Endodermal cell (in vitro differentiated cells): ENCODE data around the gene EPM2A. TPM values are rescaled to one million over a fixed set of nuclear protein-coding genes. Genes with fewer than 3 reads are reported as not detected.

Experiments
- DNase-seq: peaks from one replicate; pipeline ENCODE4 v3.0.0-alpha.2; 2017
- H3K27ac ChIP-seq: 2 replicates; pipeline ENCODE4 v1.5.1; 2013; ENCODE audit warnings: mild to moderate bottlenecking, low read depth, low read length, moderate library complexity
- H3K27me3 ChIP-seq: 2 replicates; pipeline ENCODE4 v1.6.1; 2013; ENCODE audit warnings: mild to moderate bottlenecking, low read length, moderate library complexity; ENCODE audit not compliant: insufficient read depth, control insufficient read depth, poor library complexity, severe bottlenecking
- H3K36me3 ChIP-seq: 2 replicates; pipeline ENCODE4 v1.7.0; 2013; ENCODE audit warnings: mild to moderate bottlenecking, low read length, moderate library complexity; ENCODE audit not compliant: control insufficient read depth, insufficient read depth
- H3K4me1 ChIP-seq: one replicate; pipeline ENCODE4 v1.7.0; 2013; ENCODE audit warnings: low read length; ENCODE audit not compliant: control insufficient read depth, insufficient read depth
- H3K4me3 ChIP-seq: 2 replicates; pipeline ENCODE4 v1.5.1; 2013; ENCODE audit warnings: mild to moderate bottlenecking, low read length, moderate library complexity
- H3K9ac ChIP-seq: 2 replicates; pipeline ENCODE4 v1.6.1; 2013; ENCODE audit warnings: mild to moderate bottlenecking, low read length, moderate library complexity; ENCODE audit not compliant: poor library complexity, severe bottlenecking; ENCODE audit errors: extremely low read depth
- H3K9me3 ChIP-seq: 2 replicates; pipeline ENCODE4 v1.6.1; 2013; ENCODE audit warnings: mild to moderate bottlenecking, low read length, moderate library complexity; ENCODE audit not compliant: control insufficient read depth
- H3K27ac Mint-ChIP-seq: 2 replicates; pipeline ENCODE4 v1.8.0; 2020; ENCODE audit warnings: mixed read lengths
- H3K27me3 Mint-ChIP-seq: 2 replicates; pipeline ENCODE4 v1.8.0; 2021; ENCODE audit warnings: mild to moderate bottlenecking, mixed read lengths; ENCODE audit not compliant: insufficient read depth
- H3K36me3 Mint-ChIP-seq: 2 replicates; pipeline ENCODE4 v1.8.0; 2020; ENCODE audit warnings: low read depth, mixed read lengths
- H3K4me1 Mint-ChIP-seq: 2 replicates; pipeline ENCODE4 v1.8.0; 2020; ENCODE audit warnings: mixed read lengths
- H3K4me3 Mint-ChIP-seq: 2 replicates; pipeline ENCODE4 v1.8.0; 2020; ENCODE audit warnings: mild to moderate bottlenecking, moderate library complexity, mixed read lengths
- H3K9me3 Mint-ChIP-seq: 2 replicates; pipeline ENCODE4 v1.8.0; 2020; ENCODE audit warnings: mild to moderate bottlenecking, mixed read lengths
- CTCF ChIP-seq: fragments of 200-600 bp; sonication (generic); conservative IDR thresholded peaks from 2 replicates; pipeline ENCODE4 v1.5.0; 2021; ENCODE audit warnings: antibody characterized with exemption, mild to moderate bottlenecking
- WGBS, 2 experiments: methylation state at CpG; one replicate each; pipeline versions ENCODE4 v1.1.5 to v1.1.7; 2013; ENCODE audit warnings: missing lambda C conversion rate in 2 of 2, mixed read lengths in 1 of 2; ENCODE audit not compliant: insufficient coverage in 1 of 2, insufficient read length in 1 of 2; 5-methylcytosine and 5-hydroxymethylcytosine counted together
- total RNA-seq, 2 donors: library from RNA; stranded (reverse); fragmentation: NEBNext Ultra II Directional in 1 of 2; extraction: Animal tissue kit (Norgen Biotek cat#: 25700) in 1 of 2; gene quantifications; 2 replicates in 1 of 2; 3 replicates in 1 of 2; pipeline ENCODE4 v1.2.1, GENCODE V29; 2021

EPM2A gene
- total RNA-seq, 2 donors from 2014 or later: 5.1 to 7.2 TPM

GRCh38 chr6:145652572-145652971 lies 82.7 kb downstream of the EPM2A start:
- H3K27me3 ChIP-seq: no peaks in the 10 kb centered on the region
- no peaks in the 10 kb centered on the region for H3K27me3 Mint-ChIP-seq
- no peaks in the 10 kb centered on the region for H3K9me3 Mint-ChIP-seq
- WGBS, 2 experiments: 67 to 97% methylated on average over 1 of the region's 1 CpG
- DNase-seq: no peak
- H3K4me1 Mint-ChIP-seq: no peaks in the 10 kb centered on the region
- H3K4me3 ChIP-seq: no peak overlapping the region
- H3K36me3 ChIP-seq: no peaks in the 10 kb centered on the region
- H3K4me1 ChIP-seq: no peaks in the 10 kb centered on the region
- no peak overlapping the region for H3K4me3 Mint-ChIP-seq
- H3K9ac ChIP-seq: no peak overlapping the region
- H3K36me3 Mint-ChIP-seq: no peaks in the 10 kb centered on the region
- no peaks in the 10 kb centered on the region for H3K9me3 ChIP-seq
- H3K27ac Mint-ChIP-seq: no peak overlapping the region
- TF ChIP-seq CTCF: no peak
- no peak overlapping the region for H3K27ac ChIP-seq

DNA sequence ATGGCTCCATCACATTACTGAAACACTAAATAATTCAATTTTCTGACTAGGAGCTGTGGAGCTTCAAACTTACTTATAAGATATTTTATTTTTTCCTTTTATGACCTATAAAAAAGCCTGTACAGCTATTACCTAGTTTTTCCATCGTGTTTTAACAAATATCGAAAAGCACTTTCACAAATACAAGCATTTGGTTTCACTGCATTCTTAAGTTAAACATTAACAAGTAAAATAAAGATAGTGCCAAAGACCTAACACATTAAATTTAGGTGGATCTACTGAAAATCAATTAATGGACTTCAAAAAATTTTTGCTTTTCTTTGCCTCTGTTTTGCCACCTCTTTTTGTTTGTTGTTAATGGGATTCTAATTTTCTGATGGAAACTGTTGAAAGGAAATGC lies 83.3 kb downstream of the EPM2A start:
- Histone ChIP-seq H3K4me1 (no peaks in the 10 kb centered on the region), H3K9ac (no peak overlapping the region), H3K27ac (no peak overlapping the region), H3K9me3 (no peaks in the 10 kb centered on the region), H3K27me3 (no peaks in the 10 kb centered on the region), H3K4me3 (no peak overlapping the region), H3K36me3 (no peaks in the 10 kb centered on the region)
- Mint-ChIP-seq H3K9me3 (no peaks in the 10 kb centered on the region), H3K27ac (no peak overlapping the region), H3K4me1 (no peaks in the 10 kb centered on the region), H3K27me3 (no peaks in the 10 kb centered on the region), H3K4me3 (no peak overlapping the region), H3K36me3 (no peaks in the 10 kb centered on the region)
- whole genome bisulfite sequencing, 2 experiments: 91% methylated on average over 2 of the region's 2 CpGs; no CpG with 5 or more reads in 1 of the 2 experiments
- DNase-seq: no peak
- TF ChIP-seq CTCF: no peak

GRCh38 chr6:145648149-145648548 lies 87.2 kb downstream of the EPM2A start:
- WGBS, 2 experiments: 94 to 100% methylated on average over 2 to 4 of the region's 4 CpGs

More at GRCh38 chr6:145648149-145648548, 87.2 kb downstream of the EPM2A start:
- Histone ChIP-seq H3K9me3 (no peaks in the 10 kb centered on the region), H3K4me3 (no peak overlapping the region), H3K4me1 (no peaks in the 10 kb centered on the region), H3K27ac (no peak overlapping the region), H3K9ac (no peak overlapping the region), H3K27me3 (no peaks in the 10 kb centered on the region), H3K36me3 (no peaks in the 10 kb centered on the region)
- no peak for TF ChIP-seq CTCF
- Mint-ChIP-seq H3K27ac (no peak overlapping the region), H3K4me1 (no peaks in the 10 kb centered on the region), H3K9me3 (no peaks in the 10 kb centered on the region), H3K36me3 (no peaks in the 10 kb centered on the region), H3K4me3 (no peak overlapping the region), H3K27me3 (no peaks in the 10 kb centered on the region)
- no peak for DNase-seq
